Glutamatergic neuron (in vitro differentiated cells): Measurements from ENCODE around the gene VMP1. TPM values are rescaled to one million over a fixed set of nuclear protein-coding genes. Genes with fewer than 3 reads are reported as not detected.
"Not testable (repeated sequence)": the region's sequence is repeated elsewhere in the genome, so short reads cannot be mapped to it uniquely, and the experiment has no call there.

Experiments
- DNase-seq: peaks from one replicate; pipeline ENCODE4 v3.0.0; 2022
- H3K27ac Mint-ChIP-seq: one replicate; pipeline ENCODE4 v1.8.0; 2020; ENCODE audit warnings: mild to moderate bottlenecking, mixed read lengths, inconsistent platforms; ENCODE audit not compliant: unreplicated experiment
- H3K27me3 Mint-ChIP-seq: one replicate; pipeline ENCODE4 v1.8.0; 2020; ENCODE audit warnings: mild to moderate bottlenecking, moderate library complexity, mixed read lengths, inconsistent platforms; ENCODE audit not compliant: unreplicated experiment
- H3K36me3 Mint-ChIP-seq: one replicate; pipeline ENCODE4 v1.8.0; 2020; ENCODE audit warnings: mild to moderate bottlenecking, mixed read lengths, inconsistent platforms; ENCODE audit not compliant: unreplicated experiment
- H3K4me1 Mint-ChIP-seq: one replicate; pipeline ENCODE4 v1.8.0; 2020; ENCODE audit warnings: mild to moderate bottlenecking, low read depth, mixed read lengths, inconsistent platforms; ENCODE audit not compliant: unreplicated experiment
- H3K4me3 Mint-ChIP-seq: one replicate; pipeline ENCODE4 v1.8.0; 2020; ENCODE audit warnings: mild to moderate bottlenecking, mixed read lengths, inconsistent platforms; ENCODE audit not compliant: unreplicated experiment
- H3K9me3 Mint-ChIP-seq: one replicate; pipeline ENCODE4 v1.8.0; 2020; ENCODE audit warnings: mild to moderate bottlenecking, moderate library complexity, mixed read lengths, inconsistent platforms; ENCODE audit not compliant: unreplicated experiment
- total RNA-seq: library from RNA; stranded (reverse); fragmentation: NEBNext Ultra II Directional; extraction: Animal tissue kit (Norgen Biotek cat#: 25700); gene quantifications from one replicate; pipeline ENCODE4 v1.2.1, GENCODE V29; 2021; ENCODE audit not compliant: unreplicated experiment
- TF ChIP-seq, protein P1 (sequence below): fragments of 200-600 bp; sonication (generic); IDR thresholded peaks from one replicate; pipeline ENCODE4 v1.5.0; 2021; ENCODE audit not compliant: partially characterized antibody, unreplicated experiment

Gene VMP1
- total RNA-seq, 1 donor from 2014 or later, result 64.1 TPM

DNA sequence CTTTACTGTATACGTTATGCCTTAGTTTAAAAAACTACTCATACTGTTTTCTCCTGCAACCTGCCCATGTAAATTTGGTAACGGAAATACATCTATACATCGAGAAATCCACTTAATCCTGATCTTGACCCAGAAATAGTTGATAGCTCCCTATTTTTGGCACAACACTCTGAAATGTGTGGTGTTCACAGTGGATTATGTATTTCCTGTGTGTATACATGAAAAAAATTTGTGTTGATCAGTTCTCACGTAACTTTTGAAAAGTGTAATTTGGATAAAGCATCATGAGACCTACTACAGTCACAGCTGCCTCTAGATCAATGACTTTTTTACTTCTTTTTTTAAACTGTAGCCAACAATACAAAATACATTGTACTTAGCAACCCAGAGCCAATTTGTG is 90.7 kb downstream of the VMP1 start:
- H3K27me3 Mint-ChIP-seq, result no peaks in the 10 kb centered on the region
- TF ChIP-seq, protein P1, sequence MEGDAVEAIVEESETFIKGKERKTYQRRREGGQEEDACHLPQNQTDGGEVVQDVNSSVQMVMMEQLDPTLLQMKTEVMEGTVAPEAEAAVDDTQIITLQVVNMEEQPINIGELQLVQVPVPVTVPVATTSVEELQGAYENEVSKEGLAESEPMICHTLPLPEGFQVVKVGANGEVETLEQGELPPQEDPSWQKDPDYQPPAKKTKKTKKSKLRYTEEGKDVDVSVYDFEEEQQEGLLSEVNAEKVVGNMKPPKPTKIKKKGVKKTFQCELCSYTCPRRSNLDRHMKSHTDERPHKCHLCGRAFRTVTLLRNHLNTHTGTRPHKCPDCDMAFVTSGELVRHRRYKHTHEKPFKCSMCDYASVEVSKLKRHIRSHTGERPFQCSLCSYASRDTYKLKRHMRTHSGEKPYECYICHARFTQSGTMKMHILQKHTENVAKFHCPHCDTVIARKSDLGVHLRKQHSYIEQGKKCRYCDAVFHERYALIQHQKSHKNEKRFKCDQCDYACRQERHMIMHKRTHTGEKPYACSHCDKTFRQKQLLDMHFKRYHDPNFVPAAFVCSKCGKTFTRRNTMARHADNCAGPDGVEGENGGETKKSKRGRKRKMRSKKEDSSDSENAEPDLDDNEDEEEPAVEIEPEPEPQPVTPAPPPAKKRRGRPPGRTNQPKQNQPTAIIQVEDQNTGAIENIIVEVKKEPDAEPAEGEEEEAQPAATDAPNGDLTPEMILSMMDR, result no peak
- no peak for DNase-seq
- no peaks in the 10 kb centered on the region for H3K4me1 Mint-ChIP-seq
- H3K27ac Mint-ChIP-seq, result no peak overlapping the region
- H3K36me3 Mint-ChIP-seq, result no peaks in the 10 kb centered on the region
- no peak overlapping the region for H3K4me3 Mint-ChIP-seq
- H3K9me3 Mint-ChIP-seq, result peaks cover 2% of the 10 kb centered on the region

DNA sequence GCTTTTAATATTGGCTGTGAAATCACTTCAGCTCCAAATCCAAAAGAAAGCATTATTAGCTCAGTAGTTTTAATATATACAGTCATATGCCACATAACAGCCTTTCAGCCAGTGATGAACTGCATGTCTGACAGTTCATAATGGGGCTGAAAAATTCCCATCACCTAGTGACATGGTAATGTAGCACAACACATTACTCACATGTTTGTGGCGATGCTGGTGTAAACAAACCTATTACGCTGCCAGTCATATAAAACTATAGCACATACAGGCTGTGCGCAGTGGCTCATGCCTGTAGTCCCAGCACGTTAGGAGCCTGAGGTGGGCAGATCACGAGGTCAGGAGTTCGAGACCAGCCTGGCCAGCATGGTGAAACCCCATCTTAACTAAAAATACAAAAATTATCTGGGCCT is 93.1 kb downstream of the VMP1 start:
- TF ChIP-seq, protein P1, result no peak
- peaks cover 2% of the 10 kb centered on the region for H3K9me3 Mint-ChIP-seq
- no peaks in the 10 kb centered on the region for H3K27me3 Mint-ChIP-seq
- no peaks in the 10 kb centered on the region for H3K4me1 Mint-ChIP-seq
- H3K36me3 Mint-ChIP-seq, result no peaks in the 10 kb centered on the region
- no peak overlapping the region for H3K27ac Mint-ChIP-seq
- no peak overlapping the region for H3K4me3 Mint-ChIP-seq
- no peak for DNase-seq

DNA sequence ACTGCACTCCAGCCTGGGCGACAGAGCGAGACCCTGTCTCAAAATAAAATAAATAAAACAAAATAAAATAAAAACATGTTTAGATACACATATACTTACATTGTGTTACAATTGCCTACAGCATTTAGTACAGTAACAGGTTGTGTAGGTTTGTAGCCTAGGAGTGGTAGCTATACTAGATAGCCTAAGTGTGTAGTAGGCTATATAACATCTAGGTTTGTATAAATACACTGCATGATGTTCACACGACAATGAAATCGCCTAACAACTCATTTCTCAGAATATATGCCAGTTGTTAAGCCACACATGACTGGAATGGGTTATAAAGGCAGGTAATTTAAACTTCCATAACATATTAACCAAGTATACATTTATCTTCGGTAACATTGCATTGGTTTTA is 94.7 kb downstream of the VMP1 start:
- no peak for DNase-seq
- H3K36me3 Mint-ChIP-seq, result no peaks in the 10 kb centered on the region
- no peak overlapping the region for H3K4me3 Mint-ChIP-seq
- no peaks in the 10 kb centered on the region for H3K9me3 Mint-ChIP-seq
- H3K27me3 Mint-ChIP-seq, result no peaks in the 10 kb centered on the region
- no peaks in the 10 kb centered on the region for H3K4me1 Mint-ChIP-seq
- no peak overlapping the region for H3K27ac Mint-ChIP-seq
- TF ChIP-seq, protein P1, result no peak

DNA sequence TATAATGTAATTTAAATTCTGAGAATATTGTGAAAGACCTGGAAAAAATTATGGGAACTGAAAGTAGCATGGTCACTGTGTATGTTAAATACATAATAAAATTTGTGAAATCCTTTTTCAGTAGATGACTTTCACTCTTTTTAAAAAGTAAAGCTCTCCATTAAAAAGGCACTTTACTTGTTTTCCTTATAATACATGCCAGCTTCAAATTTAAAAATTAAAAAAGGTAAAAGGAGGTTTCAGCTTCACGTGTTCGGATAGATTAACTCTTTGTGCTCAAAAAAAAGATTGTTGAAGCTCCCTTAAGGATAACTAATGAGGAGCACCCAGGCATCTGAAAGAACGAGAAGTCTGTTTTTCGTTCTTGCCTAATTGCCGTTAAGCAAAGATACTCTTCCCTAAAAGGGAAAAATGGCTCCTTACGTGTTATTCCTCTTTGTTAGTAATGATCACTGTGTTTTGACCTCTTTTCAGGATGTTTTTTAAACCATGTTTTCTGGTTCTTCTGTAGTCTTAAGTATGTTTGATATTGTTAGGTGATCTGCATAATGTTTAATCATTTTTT is 97.5 kb downstream of the VMP1 start:
- no peak overlapping the region for H3K4me3 Mint-ChIP-seq
- no peaks in the 10 kb centered on the region for H3K36me3 Mint-ChIP-seq
- no peaks in the 10 kb centered on the region for H3K27me3 Mint-ChIP-seq
- TF ChIP-seq, protein P1, result no peak
- H3K9me3 Mint-ChIP-seq, result no peaks in the 10 kb centered on the region
- H3K27ac Mint-ChIP-seq, result no peak overlapping the region
- no peaks in the 10 kb centered on the region for H3K4me1 Mint-ChIP-seq
- DNase-seq, result no peak

DNA sequence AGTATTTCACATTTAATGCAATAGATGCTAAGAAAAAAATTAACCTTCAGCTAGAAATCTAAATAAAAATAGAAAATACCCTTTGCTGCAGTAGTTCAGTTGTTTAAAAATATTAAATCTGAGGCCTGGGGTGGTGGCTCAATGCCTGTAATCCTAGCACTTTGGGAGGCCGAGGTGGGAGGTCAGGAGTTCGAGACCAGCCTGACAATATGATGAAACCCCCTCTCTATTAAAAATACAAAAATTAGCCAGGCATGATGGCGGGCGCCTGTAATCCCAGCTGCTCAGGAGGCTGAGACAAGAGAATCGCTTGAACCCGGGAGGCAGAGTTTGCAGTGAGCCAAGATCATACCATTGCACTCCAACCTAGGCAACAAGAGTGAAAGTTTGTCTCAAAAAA is 98.9 kb downstream of the VMP1 start:
- H3K9me3 Mint-ChIP-seq, H3K36me3 Mint-ChIP-seq, H3K27me3 Mint-ChIP-seq, DNase-seq, H3K27ac Mint-ChIP-seq, H3K4me1 Mint-ChIP-seq, H3K4me3 Mint-ChIP-seq: not testable (repeated sequence)
